Measurements from ENCODE around the gene BBS9. TPM values are rescaled to one million over a fixed set of nuclear protein-coding genes. Genes with fewer than 3 reads are reported as not detected.

The BBS9 gene
- total and polyA plus RNA-seq, 9 of the 15 experiments (the other 6 are each of a cell fraction or from before 2014, with no cell fraction given): 0.77 to 3.3 (median 2.4) TPM

DNA sequence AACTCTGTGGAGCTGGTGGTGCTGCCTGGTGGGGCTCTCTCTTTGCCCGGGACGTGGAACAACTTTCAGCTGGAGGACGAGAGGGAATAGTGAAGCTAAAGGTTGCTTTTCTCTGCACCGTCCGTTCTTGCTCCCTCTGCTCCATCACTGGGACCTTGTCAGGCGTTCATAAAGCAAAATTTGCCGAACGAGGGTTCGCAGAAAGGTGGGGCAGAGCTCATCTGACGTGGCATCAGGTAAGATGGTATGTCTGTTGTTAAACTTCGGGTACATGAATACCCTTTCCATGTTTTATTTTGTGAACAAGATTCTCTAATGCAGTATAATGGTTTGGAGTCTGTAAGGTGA lies 416 bp downstream of the BBS9 start:
- no peaks in the 10 kb centered on the region for H4K20me1 ChIP-seq (replicated peaks; ENCODE audit: control insufficient read depth, insufficient read depth, low read length)
- H3K4me1 ChIP-seq (replicated peaks in 1 of 2; ENCODE audit: control insufficient read depth in 2 of 2, insufficient read depth in 2 of 2, low read length in 2 of 2): peaks cover 4 to 6% of the 10 kb centered on the region in 2 experiments; a peak in 3 of 5 replicates
- H3K9me3 ChIP-seq (replicated peaks; ENCODE audit: control insufficient read depth, insufficient read depth, low read depth, low read length): no peaks in the 10 kb centered on the region
- peak overlapping the region; percentile 95 for H2AFZ ChIP-seq (ENCODE audit: low read depth, low read length)
- ATAC-seq (no peak), FAIRE-seq (no peak), DNase-seq (ENCODE audit: extremely low read depth in 1 of 4, low spot score in 3 of 4) (no peak)
- peak overlapping the region; percentile 87 for H3K4me2 ChIP-seq (ENCODE audit: insufficient read depth, low read length)
- no TSS peak for BruUV-seq (replicated peaks)
- in situ Hi-C loops (cut with MboI): no loop called here
- H3K4me3 ChIP-seq: peak overlapping the region; percentile 60
- ChIA-PET CTCF (ENCODE audit: low intra/inter-chr PET ratio) (no interaction called here), POLR2A (interaction anchor here (0.8 kb wide), 1 partner anchor 20 kb away, joined by 6 read pairs; no protein-coding TSS in a partner anchor)
- H3K27ac ChIP-seq (ENCODE audit: extremely low read depth, low read depth, low read length): no peak overlapping the region
- H3K79me2 ChIP-seq (ENCODE audit: control insufficient read depth, insufficient read depth, low read length): no peaks in the 10 kb centered on the region
- H3K36me3 ChIP-seq (ENCODE audit: control insufficient read depth, insufficient read depth, low read length): no peaks in the 10 kb centered on the region
- no peaks in the 10 kb centered on the region; a peak in 1 of 5 replicates for H3K27me3 ChIP-seq (ENCODE audit: control insufficient read depth in 2 of 2, insufficient read depth in 2 of 2, low read length in 2 of 2)
- TF ChIP-seq GABPB1 (CRISPR knock-in tag; IDR thresholded peaks at IDR 0.05): no peak
- 0 out of 4 replicates have a peak, but pooled peaks of 1 of the 2 experiments have one; percentile 11 for TF ChIP-seq TRIM24 (IDR thresholded peaks at IDR 0.05)
- 0 out of 2 replicates have a peak, but pooled peaks have one; percentile 0 for TF ChIP-seq ETV5 (CRISPR knock-in tag; IDR thresholded peaks at IDR 0.05; ENCODE audit: low read depth)
- no peak for TF ChIP-seq MTA3 (IDR thresholded peaks at IDR 0.05; ENCODE audit: borderline replicate concordance)
- peak; percentile 38; the same call in 1 of the 2 replicates for TF ChIP-seq NCOA6 (IDR thresholded peaks at IDR 0.05)
- TF ChIP-seq HDAC1 (IDR thresholded peaks at IDR 0.05): 0 out of 4 replicates have a peak, but pooled peaks of 1 of the 2 experiments have one; percentile 0
- 3% methylated on average over 11 of the region's 11 CpGs for WGBS (ENCODE audit: insufficient coverage, low coverage, missing lambda C conversion rate)
- no peaks in the 10 kb centered on the region for H3K9me1 ChIP-seq (ENCODE audit: control insufficient read depth, insufficient read depth, low read length)
- peak overlapping the region; percentile 77 to 94; a peak in 3 of 4 replicates for H3K9ac ChIP-seq (ENCODE audit: insufficient read depth in 1 of 2, low read depth in 2 of 2, low read length in 2 of 2)
- intact Hi-C loops (cut with micrococcal nuclease): no loop called here

DNA sequence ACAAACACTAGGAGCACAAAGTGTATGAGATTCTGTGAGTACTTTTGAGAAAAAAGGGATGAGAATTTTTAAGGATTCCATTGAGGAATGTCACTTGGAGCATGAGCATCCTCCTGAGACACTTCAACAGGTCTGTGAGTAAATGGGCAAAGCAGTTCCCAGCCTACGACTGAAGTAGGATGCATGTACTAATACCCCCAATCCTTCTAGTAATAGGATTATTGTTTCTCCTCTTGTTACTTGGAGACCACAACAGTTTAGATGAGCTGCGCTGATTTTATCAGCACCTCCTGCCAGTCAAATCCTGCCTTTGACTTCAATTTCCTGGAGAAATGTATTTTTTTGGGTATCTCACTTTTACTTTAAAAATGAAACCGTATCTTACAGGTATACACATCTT lies 820 bp downstream of the BBS9 start:
- Histone ChIP-seq H3K4me2 (ENCODE audit: insufficient read depth, low read length) (peak overlapping the region; percentile 87), H3K9me1 (ENCODE audit: control insufficient read depth, insufficient read depth, low read length) (no peaks in the 10 kb centered on the region), H3K27me3 (ENCODE audit: control insufficient read depth in 2 of 2, insufficient read depth in 2 of 2, low read length in 2 of 2) (no peaks in the 10 kb centered on the region; a peak in 1 of 5 replicates), H3K9ac (ENCODE audit: insufficient read depth in 1 of 2, low read depth in 2 of 2, low read length in 2 of 2) (peak overlapping the region in 1 of 2 experiments; percentile 77; a peak in 1 of 4 replicates), H3K4me1 (replicated peaks in 1 of 2; ENCODE audit: control insufficient read depth in 2 of 2, insufficient read depth in 2 of 2, low read length in 2 of 2) (peaks cover 4 to 6% of the 10 kb centered on the region in 2 experiments; a peak in 3 of 5 replicates), H3K79me2 (ENCODE audit: control insufficient read depth, insufficient read depth, low read length) (no peaks in the 10 kb centered on the region), H3K27ac (ENCODE audit: extremely low read depth, low read depth, low read length) (no peak overlapping the region), H2AFZ (ENCODE audit: low read depth, low read length) (peak overlapping the region; percentile 95), H3K36me3 (ENCODE audit: control insufficient read depth, insufficient read depth, low read length) (no peaks in the 10 kb centered on the region), H3K4me3 (peak overlapping the region; percentile 60), H4K20me1 (replicated peaks; ENCODE audit: control insufficient read depth, insufficient read depth, low read length) (no peaks in the 10 kb centered on the region), H3K9me3 (replicated peaks; ENCODE audit: control insufficient read depth, insufficient read depth, low read depth, low read length) (no peaks in the 10 kb centered on the region)
- ChIA-PET CTCF (ENCODE audit: low intra/inter-chr PET ratio) (no interaction called here), POLR2A (no interaction called here)
- BruUV-seq (replicated peaks): no TSS peak
- no peak for FAIRE-seq
- no peak for DNase-seq (ENCODE audit: extremely low read depth in 1 of 4, low spot score in 3 of 4)
- ATAC-seq: no peak
- in situ Hi-C loops (cut with MboI): no loop called here
- intact Hi-C loops (cut with micrococcal nuclease): no loop called here
- 6% methylated on average over 3 of the region's 3 CpGs for WGBS (ENCODE audit: insufficient coverage, low coverage, missing lambda C conversion rate)
- TF ChIP-seq RFX1 (IDR thresholded peaks at IDR 0.05) (peak; percentile 55), NCOA6 (IDR thresholded peaks at IDR 0.05) (no peak), SREBF2 (CRISPR knock-in tag; IDR thresholded peaks at IDR 0.05) (no peak), FOXJ2 (tag; IDR thresholded peaks at IDR 0.05) (peak; percentile 70; the same call in 1 of the 2 replicates), PHF21A (IDR thresholded peaks at IDR 0.05; ENCODE audit: borderline replicate concordance, low read depth) (no peak), MEIS2 (IDR thresholded peaks at IDR 0.05; ENCODE audit: partially characterized antibody) (peak; percentile 42)
- TF ChIP-seq, protein P1, sequence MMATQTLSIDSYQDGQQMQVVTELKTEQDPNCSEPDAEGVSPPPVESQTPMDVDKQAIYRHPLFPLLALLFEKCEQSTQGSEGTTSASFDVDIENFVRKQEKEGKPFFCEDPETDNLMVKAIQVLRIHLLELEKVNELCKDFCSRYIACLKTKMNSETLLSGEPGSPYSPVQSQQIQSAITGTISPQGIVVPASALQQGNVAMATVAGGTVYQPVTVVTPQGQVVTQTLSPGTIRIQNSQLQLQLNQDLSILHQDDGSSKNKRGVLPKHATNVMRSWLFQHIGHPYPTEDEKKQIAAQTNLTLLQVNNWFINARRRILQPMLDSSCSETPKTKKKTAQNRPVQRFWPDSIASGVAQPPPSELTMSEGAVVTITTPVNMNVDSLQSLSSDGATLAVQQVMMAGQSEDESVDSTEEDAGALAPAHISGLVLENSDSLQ (IDR thresholded peaks at IDR 0.05): peak; percentile 90
- TF ChIP-seq, protein P2, sequence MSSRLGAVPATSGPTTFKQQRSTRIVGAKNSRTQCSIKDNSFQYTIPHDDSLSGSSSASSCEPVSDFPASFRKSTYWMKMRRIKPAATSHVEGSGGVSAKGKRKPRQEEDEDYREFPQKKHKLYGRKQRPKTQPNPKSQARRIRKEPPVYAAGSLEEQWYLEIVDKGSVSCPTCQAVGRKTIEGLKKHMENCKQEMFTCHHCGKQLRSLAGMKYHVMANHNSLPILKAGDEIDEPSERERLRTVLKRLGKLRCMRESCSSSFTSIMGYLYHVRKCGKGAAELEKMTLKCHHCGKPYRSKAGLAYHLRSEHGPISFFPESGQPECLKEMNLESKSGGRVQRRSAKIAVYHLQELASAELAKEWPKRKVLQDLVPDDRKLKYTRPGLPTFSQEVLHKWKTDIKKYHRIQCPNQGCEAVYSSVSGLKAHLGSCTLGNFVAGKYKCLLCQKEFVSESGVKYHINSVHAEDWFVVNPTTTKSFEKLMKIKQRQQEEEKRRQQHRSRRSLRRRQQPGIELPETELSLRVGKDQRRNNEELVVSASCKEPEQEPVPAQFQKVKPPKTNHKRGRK (tag; IDR thresholded peaks at IDR 0.05): no peak

Data from K562 (cell line).